Measurements from ENCODE around the gene WNT8A.
A peak's percentile ranks its signal among the peaks of the same experiment; 100 is the strongest.
"Not testable (repeated sequence)": the region's sequence is repeated elsewhere in the genome, so short reads cannot be mapped to it uniquely, and the experiment has no call there.

Gene WNT8A

DNA sequence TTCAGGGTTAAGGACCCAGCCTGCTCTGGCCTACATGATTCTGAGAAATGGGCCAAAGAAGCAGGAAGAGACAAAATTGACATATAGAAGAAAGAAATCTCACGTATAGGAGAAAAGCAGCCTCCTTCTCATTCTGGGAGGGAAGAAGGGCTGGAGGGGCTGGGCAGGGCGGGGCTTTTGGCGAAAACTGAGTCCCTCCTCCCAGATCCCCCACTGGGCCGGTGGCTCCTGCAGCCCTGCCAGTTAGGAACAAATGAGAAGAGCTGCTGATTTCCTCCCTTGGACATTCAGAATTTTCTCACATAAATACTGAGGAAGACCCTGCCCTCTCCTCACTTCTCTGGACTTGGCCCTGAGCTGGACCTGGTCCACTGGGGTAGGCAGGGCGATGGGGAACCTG is at the start of gene WNT8A:
WNT8A (plus strand) TSS at position 332 of the 400 bp plus-strand sequence. CDS start 95 bp downstream, outside the sequence.
- no peak for DNase-seq (ENCODE audit: low read depth, low spot score)

- DNase-seq (ENCODE audit: low read depth, low spot score): peak; percentile 57
Observed at GRCh38 chr5:138035605-138036537, 48.0 kb upstream of the WNT8A start.

DNA sequence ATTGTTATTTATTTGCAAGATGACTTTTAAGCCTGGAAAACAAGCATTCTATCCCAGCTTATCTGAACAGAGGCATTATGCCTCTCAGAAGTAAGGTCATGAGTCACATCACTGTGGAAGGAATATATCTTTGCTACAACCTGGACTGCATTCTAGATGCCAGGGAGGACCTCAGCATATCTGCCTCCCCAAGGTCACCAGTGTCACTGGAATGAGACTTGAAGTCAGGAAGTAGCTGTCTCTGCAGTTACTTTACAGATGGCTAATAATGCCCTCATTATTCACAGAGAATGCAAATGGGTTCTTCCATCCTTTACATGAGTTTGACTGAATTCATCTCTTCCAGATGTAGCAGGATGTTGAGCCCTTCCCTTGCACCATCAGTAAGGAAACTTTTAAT is 46.6 kb upstream of the WNT8A start:
- DNase-seq (ENCODE audit: low read depth, low spot score): no peak

DNA sequence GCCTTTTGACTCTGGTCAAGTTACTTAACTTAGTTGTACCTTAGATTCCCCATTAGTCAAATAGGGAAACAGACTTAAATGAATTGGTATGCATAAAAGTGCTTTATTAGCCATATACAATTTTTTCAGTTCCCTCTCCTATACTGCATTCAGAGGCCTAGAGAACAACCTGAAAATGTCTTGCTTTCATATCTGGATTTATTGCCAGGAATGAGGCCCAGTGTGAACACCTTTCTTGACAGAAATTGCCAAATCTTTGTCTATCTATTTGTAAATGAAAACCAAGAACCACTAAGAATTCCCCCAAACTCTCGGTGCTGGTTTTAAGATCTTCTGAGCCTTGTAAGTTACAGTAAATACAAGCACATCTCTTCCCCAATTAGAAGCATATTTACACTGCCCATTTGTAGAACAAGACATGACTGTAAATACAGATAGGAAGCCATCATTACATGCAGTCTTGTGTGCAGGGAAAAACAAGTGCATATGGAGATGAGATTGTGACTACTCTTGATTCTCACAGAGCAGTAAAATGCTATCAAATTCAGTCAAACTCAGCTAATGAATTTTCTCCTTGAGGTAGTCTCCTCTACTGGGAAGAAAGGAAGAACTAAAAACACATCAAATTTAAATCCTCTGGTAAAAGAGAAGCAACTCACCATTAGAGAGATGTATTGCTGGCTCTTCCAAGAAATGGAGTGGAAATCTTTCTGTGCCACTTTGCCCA is 45.8 kb upstream of the WNT8A start:
- DNase-seq (ENCODE audit: low read depth, low spot score): no peak

DNA sequence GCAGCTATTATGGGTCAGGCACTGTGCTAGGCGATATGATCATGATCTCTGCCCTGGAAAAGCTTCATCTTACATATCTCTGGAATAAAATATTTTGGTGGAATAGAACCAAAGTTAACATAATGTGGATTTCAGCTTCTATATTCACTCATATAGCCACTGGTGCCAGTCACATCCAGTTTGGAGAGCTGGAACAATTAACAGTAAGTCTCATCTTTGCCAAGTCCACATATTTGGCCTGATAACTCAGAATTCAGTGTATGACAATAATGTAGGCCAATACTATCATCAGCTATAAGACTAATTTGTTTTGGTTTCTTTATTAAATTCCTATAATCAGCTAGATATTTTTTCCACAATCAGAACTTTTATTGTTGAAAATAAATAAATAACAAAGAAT is 45.0 kb upstream of the WNT8A start:
- DNase-seq (ENCODE audit: low read depth, low spot score): no peak

GRCh38 chr5:138045283-138045682 is 38.5 kb upstream of the WNT8A start:
- DNase-seq (ENCODE audit: low read depth, low spot score): not testable (repeated sequence)

GRCh38 chr5:138051441-138052296 is 32.2 kb upstream of the WNT8A start:
- DNase-seq (ENCODE audit: low read depth, low spot score): no peak

DNA sequence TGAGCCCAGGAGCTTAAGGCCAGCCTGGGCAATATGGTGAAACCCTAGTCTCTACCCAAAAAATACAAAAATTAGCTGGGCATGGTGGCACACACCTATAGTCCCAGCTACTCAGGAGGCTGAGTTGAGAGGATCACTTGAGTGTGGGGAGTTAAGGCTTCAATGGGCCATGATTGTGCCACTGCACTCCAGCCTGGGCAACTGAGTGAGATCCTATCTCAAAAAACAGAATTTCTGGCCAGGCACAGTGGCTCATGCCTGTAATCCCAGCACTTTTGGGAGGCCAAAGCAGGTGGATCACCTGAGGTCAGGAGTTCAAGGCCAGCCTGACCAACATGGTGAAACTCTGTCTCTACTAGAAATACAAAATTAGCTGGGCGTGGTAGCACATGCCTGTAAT is 31.1 kb upstream of the WNT8A start:
- DNase-seq (ENCODE audit: low read depth, low spot score): not testable (repeated sequence)

- no peak for DNase-seq (ENCODE audit: low read depth, low spot score)
Observed at GRCh38 chr5:138053554-138053953, 30.3 kb upstream of the WNT8A start.

DNA sequence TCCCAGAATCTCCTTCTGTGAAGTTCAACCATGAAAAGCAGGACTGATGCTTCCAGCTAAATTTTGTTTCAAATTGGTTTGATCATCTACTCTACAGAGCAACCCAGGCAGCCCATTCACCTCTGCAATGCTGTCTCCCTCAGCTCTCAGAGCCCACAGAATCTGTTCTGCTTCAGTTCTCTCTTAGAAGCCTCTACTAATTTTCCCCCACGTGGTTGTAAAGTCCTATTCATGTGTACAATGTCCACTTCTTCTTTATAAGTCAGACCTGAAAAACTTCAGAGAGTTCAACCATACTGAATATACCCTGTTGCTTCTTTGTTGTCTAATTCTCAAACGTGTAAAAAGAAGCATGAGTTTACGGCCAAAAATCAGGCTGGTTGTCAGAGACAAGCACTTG is 29.6 kb upstream of the WNT8A start:
- DNase-seq (ENCODE audit: low read depth, low spot score): no peak

DNA sequence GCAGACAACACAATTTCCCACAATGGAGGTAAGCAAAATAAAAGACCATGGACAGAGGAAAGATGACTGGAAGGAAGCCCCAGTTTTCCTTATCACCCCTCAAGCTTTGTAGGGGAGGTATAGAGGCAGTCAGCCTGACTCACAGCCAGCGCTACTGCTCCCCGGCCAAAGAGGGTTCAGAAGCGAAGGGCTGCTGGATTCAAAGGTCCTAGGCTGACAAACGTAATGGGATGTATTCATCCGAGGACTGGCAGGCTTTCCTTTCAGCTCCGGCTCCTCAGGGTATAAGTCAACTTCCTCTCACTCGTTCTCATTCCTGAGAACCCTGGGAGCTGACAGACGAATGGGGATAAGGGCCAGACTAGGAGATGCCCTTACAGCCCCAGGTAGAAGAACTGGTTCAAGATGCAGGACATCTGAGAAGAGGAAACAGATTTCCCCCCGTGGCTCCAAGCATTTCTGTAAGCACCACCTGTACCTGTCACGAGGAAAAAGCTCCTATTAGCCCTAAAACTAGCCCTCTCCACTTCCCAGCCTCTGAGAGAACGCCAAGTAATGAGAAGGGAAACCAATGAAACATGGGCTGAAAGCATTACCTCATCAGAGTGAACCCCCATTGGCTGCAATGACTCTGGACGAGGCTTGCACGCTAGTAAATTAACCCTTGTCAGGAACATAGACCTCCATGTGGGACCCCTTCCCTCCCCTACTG is 28.8 kb upstream of the WNT8A start:
- DNase-seq (ENCODE audit: low read depth, low spot score): no peak

DNA sequence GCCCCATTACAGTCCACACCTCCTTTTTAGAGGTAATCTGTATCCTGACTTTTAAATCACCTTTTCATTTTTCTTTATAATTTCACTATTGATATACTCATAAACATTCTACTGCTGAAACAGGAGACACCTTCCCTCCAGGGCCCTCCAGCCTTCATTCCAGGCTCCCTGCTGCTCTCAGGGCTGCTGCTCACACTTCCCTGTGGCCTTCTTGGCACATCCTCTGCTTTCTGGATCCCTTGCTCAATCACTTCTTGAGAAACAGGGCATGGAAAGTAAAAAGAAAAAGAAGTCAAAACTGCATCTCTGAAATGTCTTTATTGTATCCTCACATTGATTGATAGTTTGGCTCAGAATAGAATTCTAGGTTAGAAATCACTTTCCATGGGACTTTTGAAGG is 19.3 kb upstream of the WNT8A start:
- DNase-seq (ENCODE audit: low read depth, low spot score): no peak

DNA sequence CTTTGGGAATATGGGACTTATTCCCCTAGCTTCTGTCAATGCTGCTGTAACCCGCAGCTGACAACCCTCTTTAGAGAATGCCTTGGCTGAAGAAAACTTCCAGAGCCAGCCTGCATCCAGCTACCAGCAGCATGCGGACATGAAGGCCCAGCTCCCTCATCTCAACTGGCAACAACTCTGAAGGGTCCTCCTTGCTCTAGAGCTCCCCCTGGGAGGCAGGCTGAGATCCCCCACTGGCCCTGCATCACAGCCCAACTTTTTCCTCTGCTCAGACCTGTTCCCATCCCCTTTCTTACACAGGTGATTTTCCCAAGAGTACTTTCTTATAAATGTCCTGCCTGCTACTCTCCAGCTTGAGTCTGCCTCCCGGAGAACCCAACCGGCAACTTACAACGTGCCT is 18.7 kb upstream of the WNT8A start:
- DNase-seq (ENCODE audit: low read depth, low spot score): no peak

DNA sequence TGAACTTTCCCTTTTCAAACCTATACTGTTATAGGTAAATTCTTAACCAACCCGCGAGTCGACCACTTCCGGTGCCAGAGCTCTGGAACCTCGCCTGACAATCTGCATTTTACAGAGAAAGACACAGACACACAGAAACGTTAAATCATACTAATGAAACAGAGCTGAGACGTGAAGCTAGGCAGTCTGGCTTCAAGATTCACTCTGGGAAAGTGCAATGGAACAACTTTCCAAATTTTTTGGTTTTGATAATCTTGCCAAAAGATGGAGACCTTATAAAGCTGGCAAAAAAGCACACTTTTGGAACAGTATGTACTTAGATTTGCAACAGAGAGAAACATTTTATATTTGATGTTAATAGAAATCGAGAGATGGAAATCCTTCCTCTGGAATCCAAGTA is 15.9 kb upstream of the WNT8A start:
- no peak for DNase-seq (ENCODE audit: low read depth, low spot score)

- DNase-seq (ENCODE audit: low read depth, low spot score): peak; percentile 57
Observed at GRCh38 chr5:138068742-138069600, 14.9 kb upstream of the WNT8A start.

GRCh38 chr5:138070026-138070425 is 13.8 kb upstream of the WNT8A start:
- DNase-seq (ENCODE audit: low read depth, low spot score): not testable (repeated sequence)

GRCh38 chr5:138077064-138077696 is 6.7 kb upstream of the WNT8A start:
- DNase-seq (ENCODE audit: low read depth, low spot score): peak; percentile 37

DNA sequence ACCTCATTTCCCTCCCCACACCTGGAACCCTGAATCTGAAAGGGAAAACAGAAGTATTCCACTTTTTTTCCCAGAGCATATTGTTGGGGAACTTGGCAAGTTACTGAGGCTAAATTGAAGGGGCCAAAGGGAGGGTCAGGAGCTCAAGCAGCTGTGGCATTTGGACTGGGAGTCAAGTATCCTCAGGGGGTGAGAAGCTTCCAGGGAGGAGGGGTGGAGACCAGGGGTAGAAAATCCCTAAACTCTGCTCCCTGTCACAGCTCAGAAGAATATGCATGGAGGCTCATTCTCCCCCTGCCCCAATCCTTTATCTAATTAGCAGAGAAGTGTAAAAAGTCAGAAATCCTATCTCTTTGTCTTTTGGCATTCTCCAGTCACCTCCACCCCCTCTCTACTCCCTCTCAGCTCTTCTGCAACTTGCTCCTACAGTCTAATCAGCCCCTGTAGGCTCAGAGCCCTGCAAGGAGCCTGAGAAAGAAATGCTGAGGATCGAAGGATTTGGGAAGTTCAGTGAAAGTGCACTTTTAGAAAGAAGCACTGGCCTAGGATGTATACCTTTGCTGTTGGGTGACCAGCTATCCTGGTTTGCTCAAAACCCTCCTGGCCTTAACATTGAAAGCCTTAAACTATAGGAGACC is 5.7 kb upstream of the WNT8A start:
- DNase-seq (ENCODE audit: low read depth, low spot score): no peak

- DNase-seq (ENCODE audit: low read depth, low spot score): no peak
Observed at GRCh38 chr5:138082033-138082432, 1.8 kb upstream of the WNT8A start.
